IPS-11a (cell line): ENCODE measurements around the gene RPN2.

ENCODE experiments used
- H3K4me3 ChIP-seq: one replicate; pipeline ENCODE4 v1.5.1; 2013; ENCODE audit warnings: low read depth, low read length, control low read depth

The RPN2 gene

DNA sequence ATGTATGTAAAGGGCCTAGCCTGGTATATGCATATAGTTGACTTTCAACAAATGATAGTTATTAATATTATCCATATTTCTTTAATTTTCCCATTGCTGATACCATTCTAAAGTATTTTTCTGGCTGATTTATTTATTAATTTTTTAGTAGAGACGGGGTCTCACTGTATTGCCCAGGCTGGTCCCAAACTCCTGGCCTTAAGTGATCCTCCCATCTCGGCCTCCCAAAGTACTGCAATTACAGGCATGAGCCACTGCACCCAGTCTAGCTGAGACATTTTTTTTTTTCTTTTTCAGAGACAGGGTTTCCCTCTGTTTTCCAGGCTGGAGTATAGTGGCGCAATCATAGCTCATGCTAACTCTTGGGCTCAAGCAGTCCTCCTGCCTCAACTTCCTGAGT is 30.1 kb downstream of the RPN2 start:
- no peak overlapping the region for H3K4me3 ChIP-seq

DNA sequence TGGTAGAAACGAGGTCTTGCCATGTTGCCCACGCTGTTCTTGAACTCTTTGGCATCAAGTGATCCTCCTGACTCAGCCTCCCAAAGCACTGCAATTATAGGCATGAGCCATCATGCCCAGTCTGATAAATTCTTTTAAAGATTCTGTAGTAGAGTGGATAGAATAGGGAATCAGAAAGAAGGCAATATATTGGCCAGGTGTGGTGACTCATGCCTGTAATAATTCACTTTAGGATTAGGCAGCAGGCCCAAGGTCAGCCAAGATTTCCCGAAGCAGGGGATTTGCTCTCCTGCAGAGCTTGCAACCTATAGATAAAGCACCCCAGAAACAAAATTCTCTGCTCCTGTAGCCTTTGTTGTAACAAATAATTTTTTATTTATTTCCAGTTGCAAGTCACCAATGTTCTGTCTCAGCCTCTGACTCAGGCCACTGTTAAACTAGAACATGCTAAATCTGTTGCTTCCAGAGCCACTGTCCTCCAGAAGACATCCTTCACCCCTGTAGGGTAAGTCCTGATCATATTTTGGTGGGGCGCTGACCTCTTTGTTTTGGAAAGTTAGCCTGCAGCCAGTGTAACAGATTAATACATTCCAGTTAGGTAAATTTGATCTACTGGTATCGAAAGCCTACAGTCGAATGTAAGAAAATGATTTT is 30.7 kb downstream of the RPN2 start:
- H3K4me3 ChIP-seq: no peak overlapping the region

DNA sequence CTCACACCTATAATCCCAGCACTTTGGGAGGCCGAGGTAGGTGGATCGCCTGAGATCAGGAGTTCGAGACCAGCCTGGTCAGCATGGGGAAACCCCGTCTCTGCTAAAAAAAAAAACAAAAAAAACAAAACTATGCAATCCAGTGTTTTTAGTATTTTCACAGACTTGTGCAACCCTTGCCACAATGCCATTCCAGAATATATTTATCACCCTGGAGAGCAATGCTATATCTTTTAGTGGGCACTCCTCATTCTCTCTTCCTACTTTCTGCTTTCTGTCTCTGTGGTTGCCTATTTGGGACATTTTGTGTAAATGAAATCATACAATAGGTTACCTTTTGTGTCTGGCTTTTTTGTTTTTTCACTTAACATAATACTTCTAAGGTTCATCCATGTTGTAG is 39.3 kb downstream of the RPN2 start:
- no peak overlapping the region for H3K4me3 ChIP-seq

DNA sequence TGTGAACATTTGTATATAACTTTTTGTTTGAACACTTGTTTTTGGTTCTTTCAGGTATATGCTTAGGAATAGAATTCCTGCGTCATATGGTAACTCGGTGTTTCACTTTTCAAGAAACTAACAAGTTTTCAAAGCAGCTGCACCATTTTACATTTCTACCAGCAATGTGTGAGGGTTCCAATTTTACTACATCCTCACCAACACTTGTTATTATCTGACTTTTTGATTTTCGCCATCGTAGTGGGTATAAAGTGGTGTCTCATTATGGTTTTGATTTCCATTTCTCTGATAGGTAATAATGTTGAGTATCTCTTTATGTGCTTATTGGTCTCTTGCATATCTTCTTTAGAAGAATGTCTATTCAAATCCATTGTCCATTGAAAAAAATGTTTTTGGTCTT is 39.8 kb downstream of the RPN2 start:
- H3K4me3 ChIP-seq: no peak overlapping the region

DNA sequence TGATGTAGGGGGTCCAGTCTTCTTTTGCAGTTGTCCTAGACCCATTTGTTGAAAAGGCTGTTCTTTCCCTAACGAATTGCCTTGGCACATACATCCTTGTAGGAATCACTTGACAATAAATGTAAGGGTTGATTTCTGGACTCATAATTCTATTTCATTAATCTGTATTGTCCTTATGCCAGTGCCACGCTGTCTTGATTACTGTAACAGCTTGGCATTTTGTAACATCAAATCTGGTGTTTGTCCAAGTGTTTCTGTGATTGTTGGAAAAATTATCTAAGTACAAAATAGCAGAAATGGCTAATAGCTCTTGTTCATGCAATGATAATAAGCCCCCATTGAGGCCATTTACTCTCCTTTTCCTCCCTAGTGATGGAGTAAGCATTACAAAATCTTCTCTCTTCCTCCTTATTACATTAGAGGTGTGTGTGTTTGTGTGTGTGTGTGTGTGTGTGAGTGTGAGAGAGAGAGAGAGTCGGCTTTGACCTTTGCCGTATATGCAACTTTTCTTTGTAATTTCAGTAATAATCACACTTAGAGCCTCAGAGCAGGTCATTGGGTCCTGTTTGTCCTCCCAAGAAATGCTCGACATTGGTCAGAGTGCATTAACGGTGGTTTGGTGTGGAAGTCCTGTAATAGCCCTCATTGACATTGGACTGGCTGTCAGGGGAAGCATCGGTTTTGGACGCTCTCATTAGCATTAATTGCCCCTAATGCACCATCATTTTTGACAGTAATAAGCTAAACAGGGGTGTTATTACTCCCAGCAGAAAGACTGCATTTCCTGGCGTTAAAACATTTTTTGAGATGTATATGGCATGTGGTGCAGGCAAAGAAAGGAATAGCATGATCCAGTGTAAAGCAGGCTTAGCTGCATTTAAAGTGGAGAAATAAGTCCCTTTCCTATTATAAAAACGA is 40.9 kb downstream of the RPN2 start:
- H3K4me3 ChIP-seq: no peak overlapping the region

DNA sequence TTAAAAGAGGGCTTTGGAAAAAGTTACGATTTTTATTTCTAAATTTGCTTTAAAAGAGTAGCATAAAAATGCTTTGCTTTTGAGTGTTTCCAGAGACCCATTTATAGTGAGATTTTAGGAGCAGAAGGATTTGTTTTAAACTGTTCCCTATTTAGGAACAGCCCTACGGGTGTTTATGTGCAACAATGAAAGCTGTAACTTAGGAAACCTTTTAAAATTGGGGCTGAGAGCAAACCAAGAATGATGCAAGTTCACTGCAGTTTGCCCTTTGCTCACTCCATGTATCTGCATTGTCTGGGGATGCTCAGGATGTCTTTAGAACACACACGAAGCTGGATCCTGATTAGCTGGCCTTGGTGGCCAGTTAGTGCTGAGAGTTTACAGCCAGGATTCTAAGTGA is 41.6 kb downstream of the RPN2 start:
- no peak overlapping the region for H3K4me3 ChIP-seq

DNA sequence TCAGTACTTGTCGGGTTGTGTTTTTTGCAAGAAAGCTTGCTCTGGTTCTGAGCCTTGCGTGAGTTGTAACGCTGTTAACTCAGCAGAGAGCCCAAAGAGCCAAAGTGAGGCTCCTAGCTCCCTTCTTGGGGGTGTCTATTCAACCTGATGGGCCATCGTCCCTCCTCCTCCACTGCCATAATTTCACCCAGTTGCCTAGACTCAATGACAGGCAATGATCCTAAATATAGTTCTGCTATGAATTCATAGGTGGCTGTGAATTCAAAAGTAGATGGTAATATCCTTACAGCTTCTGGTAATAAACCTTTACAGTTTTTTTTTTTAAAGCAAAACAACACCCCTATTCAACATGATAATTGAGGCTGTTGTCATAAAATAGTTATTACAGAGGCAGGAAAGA is 43.0 kb downstream of the RPN2 start:
- no peak overlapping the region for H3K4me3 ChIP-seq

DNA sequence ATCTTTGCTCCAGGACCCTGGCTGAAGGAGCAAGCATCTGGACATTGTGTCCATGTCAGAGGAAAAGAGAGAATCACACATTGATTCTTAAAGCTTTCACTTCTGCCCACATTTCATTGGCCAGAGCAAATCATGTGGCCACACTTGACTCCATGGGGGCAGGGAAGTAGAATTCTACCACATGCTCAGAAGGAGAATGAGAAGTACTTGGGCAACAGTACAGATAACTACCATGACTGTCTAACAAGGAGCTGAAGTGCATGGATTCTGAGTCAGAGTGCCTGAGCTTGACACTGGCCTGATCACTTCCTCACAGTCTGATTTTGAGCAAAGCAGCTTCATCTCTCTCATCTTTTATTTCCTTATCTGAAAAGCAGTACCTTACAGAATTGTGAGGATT is 43.9 kb downstream of the RPN2 start:
- no peak overlapping the region for H3K4me3 ChIP-seq

DNA sequence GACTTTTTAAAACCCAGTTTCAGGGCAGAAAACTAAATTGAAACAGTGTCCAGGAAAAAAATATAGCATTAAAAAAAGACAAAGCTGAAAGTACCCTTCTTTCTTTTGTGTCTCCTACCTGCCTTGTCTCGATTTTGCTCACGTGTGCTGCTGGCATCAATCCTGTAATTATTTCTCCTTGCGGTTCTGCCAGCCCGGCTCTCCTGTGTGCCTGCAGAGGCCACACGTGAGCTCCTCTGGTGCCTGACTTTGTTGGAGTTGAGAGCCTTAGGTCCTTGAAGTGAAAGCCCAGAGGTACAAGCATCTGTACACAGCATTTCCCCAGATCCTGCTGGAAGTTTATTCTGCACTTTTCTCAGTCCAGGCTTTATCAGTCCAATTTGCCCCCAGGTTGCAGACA is 46.0 kb downstream of the RPN2 start:
- no peak overlapping the region for H3K4me3 ChIP-seq

DNA sequence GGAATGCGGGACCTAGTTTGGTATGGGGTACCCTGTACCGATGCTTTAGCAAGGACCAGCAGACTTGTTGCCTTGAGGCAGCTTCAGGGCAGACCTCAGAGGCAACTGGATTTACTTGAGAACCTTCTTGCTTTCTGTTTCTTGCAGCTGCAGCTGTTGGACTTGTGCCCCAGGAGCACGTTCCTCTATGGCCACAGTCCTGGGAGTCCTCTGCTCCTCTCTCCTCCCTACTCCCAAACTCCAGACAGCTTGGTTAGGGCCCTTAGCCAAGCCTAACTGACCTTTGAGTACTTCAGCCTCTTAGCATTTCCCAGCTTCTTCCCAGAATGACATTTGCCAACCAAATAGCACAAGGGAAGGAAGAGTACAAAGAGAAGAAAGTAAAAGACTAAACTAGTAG is 47.8 kb downstream of the RPN2 start:
- no peak overlapping the region for H3K4me3 ChIP-seq

DNA sequence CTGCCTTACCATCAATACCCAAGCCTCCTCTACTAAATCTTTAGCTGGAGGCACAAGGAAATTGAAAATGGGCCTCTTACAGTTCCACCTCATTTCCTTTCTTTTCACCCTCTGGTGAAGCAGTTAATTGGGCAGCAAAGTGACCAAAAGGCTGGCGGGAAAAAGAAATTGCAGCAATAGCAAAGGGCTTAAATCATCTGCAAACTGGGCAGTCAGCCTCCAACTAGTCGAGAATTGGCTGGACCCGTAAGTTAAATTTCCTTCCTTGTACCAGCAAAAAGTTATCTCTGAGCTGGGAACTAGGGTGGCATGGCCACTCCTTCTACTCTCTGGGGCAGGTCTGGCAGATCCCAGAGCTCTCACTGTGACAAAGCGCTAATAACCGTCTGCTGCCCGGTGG is 49.0 kb downstream of the RPN2 start:
- no peak overlapping the region for H3K4me3 ChIP-seq

DNA sequence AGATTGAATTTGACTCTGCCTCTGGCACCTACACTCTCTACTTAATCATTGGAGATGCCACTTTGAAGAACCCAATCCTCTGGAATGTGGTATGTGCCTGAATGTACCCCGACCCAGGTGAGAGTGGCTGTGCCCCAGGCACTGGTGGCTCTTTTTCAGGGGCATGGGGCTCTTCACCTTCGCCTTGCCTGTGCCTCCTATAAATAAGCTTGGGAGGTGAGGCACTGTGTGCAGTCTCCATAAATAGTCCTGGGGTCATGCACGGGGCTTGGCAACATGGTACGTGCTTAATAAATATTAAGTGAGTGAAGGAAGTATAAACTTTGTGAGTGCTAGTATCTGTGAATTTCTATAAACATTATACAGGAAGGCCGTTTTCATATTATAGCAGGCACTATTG is 49.5 kb downstream of the RPN2 start:
- no peak overlapping the region for H3K4me3 ChIP-seq

DNA sequence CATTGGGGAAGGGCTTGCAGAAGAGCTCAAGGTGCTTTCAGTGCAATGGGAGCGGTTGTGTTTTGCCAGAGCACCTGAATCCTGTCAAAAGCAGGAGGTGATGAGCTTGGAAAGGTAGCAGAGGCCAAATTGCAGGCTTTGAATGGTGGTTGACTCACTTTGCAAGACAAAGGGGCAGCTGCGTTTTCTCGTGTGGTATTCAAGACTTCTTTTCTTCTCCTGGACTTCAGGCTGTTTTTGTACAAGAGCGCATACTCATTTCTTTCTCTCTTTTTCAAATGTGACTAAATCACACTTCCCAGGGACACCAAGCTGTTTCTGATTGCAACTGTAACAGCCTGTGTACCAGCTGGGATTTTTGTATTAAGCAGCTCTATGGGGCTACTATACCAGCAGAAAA is 50.2 kb downstream of the RPN2 start:
- H3K4me3 ChIP-seq: no peak overlapping the region

DNA sequence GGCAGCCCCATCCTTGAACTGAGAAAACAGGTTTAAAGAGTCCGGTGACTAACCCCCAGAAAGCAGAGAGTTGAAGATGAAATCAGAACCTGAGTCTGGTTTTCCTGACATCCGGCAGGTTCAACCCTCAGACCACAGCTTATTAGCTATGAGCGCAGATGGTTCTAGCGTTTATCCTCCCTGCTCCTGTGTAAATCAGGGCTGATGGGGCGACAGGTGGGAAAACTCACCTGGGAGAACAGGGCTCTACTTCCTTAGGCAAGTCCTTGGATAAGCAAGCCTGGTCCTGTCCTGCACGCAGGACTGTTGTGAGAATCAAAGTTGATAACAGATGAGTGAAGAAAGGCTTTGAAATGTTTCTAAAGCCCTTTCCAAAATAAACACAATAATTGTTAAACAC is 51.1 kb downstream of the RPN2 start:
- no peak overlapping the region for H3K4me3 ChIP-seq

DNA sequence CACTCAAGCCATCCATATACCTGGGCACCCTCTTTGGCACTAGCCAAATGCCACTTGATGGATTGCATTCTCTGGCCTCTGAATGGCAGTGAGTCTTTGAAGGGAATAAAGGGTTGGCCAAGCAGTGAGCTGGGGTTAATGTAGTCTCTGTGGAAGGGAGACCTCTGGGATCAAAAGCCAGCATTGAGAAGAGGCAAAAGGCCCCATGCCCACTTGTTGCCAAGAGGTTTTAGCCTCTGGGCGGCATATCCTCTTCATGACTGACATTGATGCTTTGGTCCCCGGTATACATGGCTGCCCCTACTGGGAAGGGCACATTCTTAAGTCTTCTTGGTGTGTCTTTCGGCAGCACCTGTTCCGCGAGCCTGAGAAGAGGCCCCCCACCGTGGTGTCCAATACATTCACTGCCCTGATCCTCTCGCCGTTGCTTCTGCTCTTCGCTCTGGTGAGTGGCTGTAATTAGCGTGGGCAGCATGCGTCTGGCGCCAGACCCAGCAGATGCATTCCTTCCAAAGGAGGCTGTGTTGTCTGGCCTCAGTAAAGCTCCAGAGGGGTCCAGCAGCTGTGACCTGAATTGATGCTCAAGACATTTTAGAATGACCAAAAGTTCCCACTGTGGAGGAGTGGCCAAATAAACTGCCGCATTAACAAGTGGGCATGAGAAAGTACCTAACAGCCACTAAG is 53.0 kb downstream of the RPN2 start:
- H3K4me3 ChIP-seq: no peak overlapping the region

DNA sequence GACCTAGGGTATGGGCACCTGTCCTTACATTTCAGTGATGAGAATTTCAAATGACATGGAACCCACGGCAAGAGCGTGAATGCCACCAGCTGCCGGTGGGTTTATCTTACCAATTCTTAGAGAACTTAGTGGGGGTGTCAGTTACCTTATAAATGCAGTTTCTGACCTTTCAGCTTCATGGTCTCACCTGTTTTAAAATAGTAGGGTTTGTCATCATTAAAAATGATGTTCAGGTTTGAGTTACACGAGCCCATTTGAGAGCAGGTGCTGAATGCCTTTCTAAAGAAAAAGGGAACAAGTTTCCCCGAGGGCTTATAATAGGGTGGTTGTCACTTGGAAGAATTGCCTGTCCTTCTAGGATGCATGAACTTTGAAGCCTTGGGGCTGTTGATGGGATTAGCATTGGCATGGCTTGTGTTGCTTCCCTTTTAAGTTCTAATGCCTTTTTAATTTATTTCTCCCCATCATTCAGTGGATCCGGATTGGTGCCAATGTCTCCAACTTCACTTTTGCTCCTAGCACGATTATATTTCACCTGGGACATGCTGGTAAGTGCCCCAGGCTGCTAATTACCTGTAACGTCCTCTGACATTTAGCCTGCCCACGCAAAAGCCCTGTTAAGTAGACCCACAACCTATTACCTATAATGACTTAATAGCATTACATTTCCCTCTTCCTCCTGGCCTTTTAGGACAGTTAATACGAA is 54.6 kb downstream of the RPN2 start:
- H3K4me3 ChIP-seq: no peak overlapping the region

DNA sequence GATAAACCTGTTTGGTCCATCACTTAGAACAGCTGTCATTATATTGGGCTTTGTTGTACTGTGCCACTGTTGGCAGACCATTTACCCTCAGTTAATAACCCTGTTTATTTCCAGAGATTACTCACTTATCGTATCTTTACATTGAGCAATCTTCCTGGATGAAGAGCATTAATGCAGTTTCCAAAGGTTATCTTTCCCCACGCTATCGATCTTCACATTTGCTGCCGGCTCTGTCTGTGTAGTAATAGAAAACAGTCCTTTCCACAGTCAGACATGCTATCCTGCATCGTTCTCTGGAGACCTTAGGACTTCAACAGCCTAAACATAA is 55.1 kb downstream of the RPN2 start:
- H3K4me3 ChIP-seq: no peak overlapping the region

DNA sequence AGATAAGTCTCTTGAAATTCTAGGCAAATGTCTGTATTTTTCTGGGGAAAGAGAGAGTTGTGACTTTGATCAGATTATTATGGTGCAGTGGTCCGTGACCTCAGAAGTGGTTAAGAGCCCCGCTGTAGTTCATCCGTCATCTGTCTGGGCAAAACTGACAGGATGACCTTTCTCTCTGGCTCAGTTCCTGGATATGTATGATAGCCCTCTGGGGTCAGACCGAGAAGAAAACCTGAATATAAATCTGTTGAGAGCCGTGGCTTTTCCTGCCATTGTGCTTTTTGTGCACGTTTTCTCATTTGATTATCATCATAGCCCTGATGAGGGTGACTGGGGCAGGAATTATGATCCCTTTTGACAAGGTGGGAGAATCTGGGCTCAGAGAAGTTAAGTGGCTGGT is 55.9 kb downstream of the RPN2 start:
- no peak overlapping the region for H3K4me3 ChIP-seq

DNA sequence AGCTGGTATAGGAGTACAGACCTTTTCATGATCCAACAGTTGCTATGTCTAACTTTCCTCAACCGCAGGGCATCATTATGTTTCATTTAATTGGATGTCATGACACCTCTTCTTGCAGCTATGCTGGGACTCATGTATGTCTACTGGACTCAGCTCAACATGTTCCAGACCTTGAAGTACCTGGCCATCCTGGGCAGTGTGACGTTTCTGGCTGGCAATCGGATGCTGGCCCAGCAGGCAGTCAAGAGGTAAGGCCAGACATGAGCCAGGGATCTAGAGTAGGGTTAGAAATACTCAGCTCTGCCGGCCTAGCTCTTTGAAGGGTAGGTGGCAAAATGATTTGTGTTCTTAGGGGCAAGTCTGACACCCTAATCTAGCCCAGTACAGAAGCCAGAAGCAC is 57.3 kb downstream of the RPN2 start:
- H3K4me3 ChIP-seq: no peak overlapping the region

DNA sequence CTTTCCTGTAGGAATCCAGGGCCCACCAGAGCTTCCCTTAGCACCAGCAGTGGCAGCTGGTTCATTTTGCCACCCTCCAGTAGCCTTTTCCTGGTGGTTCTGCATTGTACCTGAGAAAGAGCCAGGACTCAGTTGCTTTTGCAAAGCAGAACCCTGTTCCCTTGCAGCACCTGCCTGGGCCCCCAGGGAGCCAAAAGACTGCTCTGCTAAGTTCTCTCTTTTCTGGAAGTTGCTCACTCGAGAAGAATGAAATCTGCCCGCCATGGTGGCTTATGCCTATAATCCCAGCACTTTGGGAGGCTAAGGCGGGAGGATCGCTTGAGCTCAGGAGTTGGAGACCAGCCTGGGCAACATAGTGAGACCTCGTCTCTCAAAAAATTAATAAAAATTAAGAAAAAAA is 58.5 kb downstream of the RPN2 start:
- H3K4me3 ChIP-seq: no peak overlapping the region

DNA sequence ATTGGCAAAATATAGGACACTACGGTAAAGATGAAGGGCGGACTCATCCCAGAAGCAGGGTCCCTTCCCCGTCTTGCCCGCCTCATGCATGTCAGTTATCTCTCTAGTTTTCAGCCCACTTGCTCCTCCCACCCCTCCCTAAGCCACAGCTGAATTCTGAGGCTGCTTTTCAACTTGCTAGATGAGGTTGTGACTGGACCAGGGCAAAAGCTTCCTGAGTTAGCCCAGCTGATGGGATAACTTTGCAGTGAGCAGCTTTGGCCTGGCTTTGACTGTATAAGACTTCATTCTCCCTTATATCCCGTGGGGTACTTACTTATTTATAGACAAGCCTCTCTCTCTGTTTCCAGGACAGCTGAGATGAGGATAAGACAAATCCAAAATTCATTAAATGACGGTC is 59.3 kb downstream of the RPN2 start:
- no peak overlapping the region for H3K4me3 ChIP-seq
